ENCODE measurements around the gene TJP1. TPM values are rescaled to one million over a fixed set of nuclear protein-coding genes. Genes with fewer than 3 reads are reported as not detected.

The TJP1 gene
- polyA plus RNA-seq, 1 donor (not counting 4 experiments of a cell fraction or from before 2014, with no cell fraction given), result 54.7 TPM

DNA sequence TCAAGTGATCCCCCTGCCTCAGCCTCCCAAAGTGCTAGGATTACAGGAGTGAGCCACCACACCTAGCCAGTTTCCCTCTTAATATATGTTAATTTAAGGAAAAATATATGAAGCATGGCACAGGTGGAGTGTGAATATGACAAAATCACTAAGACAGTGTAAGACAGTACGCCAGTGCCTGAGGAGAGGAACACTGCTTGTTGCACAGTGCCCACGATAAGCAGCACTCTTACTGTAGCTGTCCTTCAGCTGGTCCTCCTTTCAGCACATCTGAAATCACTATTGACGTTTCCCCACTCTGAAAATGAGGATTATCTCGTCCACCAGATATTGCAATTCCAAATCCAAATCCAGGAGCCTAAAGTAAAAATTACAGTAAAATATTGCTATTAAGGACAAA lies 49.3 kb downstream of the TJP1 start:
- Histone ChIP-seq H3K27me3 (ENCODE audit: control insufficient read depth, extremely low read depth, insufficient read depth, low read length) (no peaks in the 10 kb centered on the region), H4K20me1 (ENCODE audit: control insufficient read depth, extremely low read depth, insufficient read depth, low read length) (no peaks in the 10 kb centered on the region), H3K36me3 (ENCODE audit: control insufficient read depth in 2 of 2, extremely low read depth in 1 of 2, insufficient read depth in 2 of 2, low read length in 2 of 2) (peaks cover 11 to 13% of the 10 kb centered on the region in 2 experiments), H3K79me2 (ENCODE audit: control insufficient read depth, insufficient read depth, low read length) (peaks cover 54% of the 10 kb centered on the region), H3K27ac (ENCODE audit: control insufficient read depth, insufficient read depth, low read length) (no peak overlapping the region), H3K4me1 (ENCODE audit: control insufficient read depth, extremely low read depth, insufficient read depth, low read length) (peaks cover 20% of the 10 kb centered on the region), H3K9me3 (ENCODE audit: control insufficient read depth, low read depth, low read length) (no peaks in the 10 kb centered on the region), H3K4me3 (ENCODE audit: control insufficient read depth in 2 of 3, extremely low read depth in 1 of 3, insufficient read depth in 2 of 3, low read depth in 1 of 3, low read length in 3 of 3) (no peak overlapping the region), H2AFZ (ENCODE audit: control insufficient read depth, low read length) (no peak overlapping the region), H3K9me1 (ENCODE audit: control insufficient read depth, extremely low read depth, insufficient read depth, low read length) (no peaks in the 10 kb centered on the region), H3K9ac (ENCODE audit: control insufficient read depth, extremely low read depth, insufficient read depth, low read length) (no peak overlapping the region), H3K4me2 (ENCODE audit: control insufficient read depth, extremely low read depth, insufficient read depth, low read depth, low read length) (no peak overlapping the region)
- FAIRE-seq, result no peak
- TF ChIP-seq, protein P1, sequence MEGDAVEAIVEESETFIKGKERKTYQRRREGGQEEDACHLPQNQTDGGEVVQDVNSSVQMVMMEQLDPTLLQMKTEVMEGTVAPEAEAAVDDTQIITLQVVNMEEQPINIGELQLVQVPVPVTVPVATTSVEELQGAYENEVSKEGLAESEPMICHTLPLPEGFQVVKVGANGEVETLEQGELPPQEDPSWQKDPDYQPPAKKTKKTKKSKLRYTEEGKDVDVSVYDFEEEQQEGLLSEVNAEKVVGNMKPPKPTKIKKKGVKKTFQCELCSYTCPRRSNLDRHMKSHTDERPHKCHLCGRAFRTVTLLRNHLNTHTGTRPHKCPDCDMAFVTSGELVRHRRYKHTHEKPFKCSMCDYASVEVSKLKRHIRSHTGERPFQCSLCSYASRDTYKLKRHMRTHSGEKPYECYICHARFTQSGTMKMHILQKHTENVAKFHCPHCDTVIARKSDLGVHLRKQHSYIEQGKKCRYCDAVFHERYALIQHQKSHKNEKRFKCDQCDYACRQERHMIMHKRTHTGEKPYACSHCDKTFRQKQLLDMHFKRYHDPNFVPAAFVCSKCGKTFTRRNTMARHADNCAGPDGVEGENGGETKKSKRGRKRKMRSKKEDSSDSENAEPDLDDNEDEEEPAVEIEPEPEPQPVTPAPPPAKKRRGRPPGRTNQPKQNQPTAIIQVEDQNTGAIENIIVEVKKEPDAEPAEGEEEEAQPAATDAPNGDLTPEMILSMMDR (optimal IDR thresholded peaks at IDR 0.05 in 1 of 3, IDR thresholded peaks at IDR 0.05 in 1 of 3, conservative IDR thresholded peaks at IDR 0.05 in 1 of 3; ENCODE audit: extremely low read depth in 1 of 3, insufficient read depth in 2 of 3, low read length in 3 of 3), result no peak
- no peak for TF ChIP-seq EZH2 (IDR thresholded peaks at IDR 0.05; ENCODE audit: low read length)
- dilution Hi-C loops (cut with MboI; ENCODE audit: extremely low pct_ligation_motif_present, low sequenced_read_pairs), result no loop called here
- DNase-seq (ENCODE audit: low read depth, low spot score), result no peak

DNA sequence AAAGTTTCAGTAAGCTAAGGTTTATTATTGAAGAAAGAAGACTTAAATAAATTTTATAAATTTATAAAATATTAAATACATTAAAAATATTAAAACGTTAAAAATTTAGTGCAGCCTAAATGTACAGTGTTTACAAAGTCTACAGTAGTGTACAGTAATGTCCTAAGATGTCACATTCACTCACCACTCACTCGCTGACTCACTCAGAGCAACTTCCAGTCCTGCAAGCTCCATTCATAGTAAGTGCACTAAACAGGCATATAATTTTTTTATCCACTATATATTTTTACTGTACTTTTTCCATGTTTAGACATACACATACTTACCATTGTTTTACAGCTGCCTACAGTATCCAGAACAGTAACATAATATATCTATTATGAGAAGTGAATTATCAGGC lies 51.5 kb downstream of the TJP1 start:
- no peak overlapping the region for H3K27ac ChIP-seq (ENCODE audit: control insufficient read depth, insufficient read depth, low read length)
- H3K9me1 ChIP-seq (ENCODE audit: control insufficient read depth, extremely low read depth, insufficient read depth, low read length), result no peaks in the 10 kb centered on the region
- no peak overlapping the region for H3K9ac ChIP-seq (ENCODE audit: control insufficient read depth, extremely low read depth, insufficient read depth, low read length)
- H3K27me3 ChIP-seq (ENCODE audit: control insufficient read depth, extremely low read depth, insufficient read depth, low read length), result no peaks in the 10 kb centered on the region
- dilution Hi-C loops (cut with MboI; ENCODE audit: extremely low pct_ligation_motif_present, low sequenced_read_pairs), result no loop called here
- FAIRE-seq, result no peak
- TF ChIP-seq EZH2 (IDR thresholded peaks at IDR 0.05; ENCODE audit: low read length), result no peak
- TF ChIP-seq, protein P1 (optimal IDR thresholded peaks at IDR 0.05 in 1 of 3, IDR thresholded peaks at IDR 0.05 in 1 of 3, conservative IDR thresholded peaks at IDR 0.05 in 1 of 3; ENCODE audit: extremely low read depth in 1 of 3, insufficient read depth in 2 of 3, low read length in 3 of 3), result no peak
- H4K20me1 ChIP-seq (ENCODE audit: control insufficient read depth, extremely low read depth, insufficient read depth, low read length), result no peaks in the 10 kb centered on the region
- no peak overlapping the region for H3K4me3 ChIP-seq (ENCODE audit: control insufficient read depth in 2 of 3, extremely low read depth in 1 of 3, insufficient read depth in 2 of 3, low read depth in 1 of 3, low read length in 3 of 3)
- H3K4me2 ChIP-seq (ENCODE audit: control insufficient read depth, extremely low read depth, insufficient read depth, low read depth, low read length), result no peak overlapping the region
- peaks cover 20% of the 10 kb centered on the region for H3K4me1 ChIP-seq (ENCODE audit: control insufficient read depth, extremely low read depth, insufficient read depth, low read length)
- H2AFZ ChIP-seq (ENCODE audit: control insufficient read depth, low read length), result no peak overlapping the region
- peaks cover 33% of the 10 kb centered on the region for H3K79me2 ChIP-seq (ENCODE audit: control insufficient read depth, insufficient read depth, low read length)
- no peaks in the 10 kb centered on the region for H3K9me3 ChIP-seq (ENCODE audit: control insufficient read depth, low read depth, low read length)
- DNase-seq (ENCODE audit: low read depth, low spot score), result no peak
- H3K36me3 ChIP-seq (ENCODE audit: control insufficient read depth in 2 of 2, extremely low read depth in 1 of 2, insufficient read depth in 2 of 2, low read length in 2 of 2), result peaks cover 18 to 27% of the 10 kb centered on the region in 2 experiments
